OCI-LY1 (cell line): ENCODE results near the gene HOMER2.

Experiments
- EZH2 ChIP-seq: fragments of 200-600 bp; sonication (generic), shearing (Covaris generic); IDR thresholded peaks from 2 replicates; pipeline ENCODE4 v1.8.0; 2017; ENCODE audit warnings: borderline replicate concordance, mixed run types, mild to moderate bottlenecking, antibody characterized with exemption, low read length, moderate library complexity, mixed read lengths
- TF ChIP-seq, protein P1 (sequence below): fragments of 200-600 bp; sonication (generic), shearing (Covaris generic); IDR thresholded peaks from 2 replicates; pipeline ENCODE4 v1.5.1; 2017; ENCODE audit warnings: mild to moderate bottlenecking, antibody characterized with exemption, low read length, moderate library complexity, mixed read lengths

DNA sequence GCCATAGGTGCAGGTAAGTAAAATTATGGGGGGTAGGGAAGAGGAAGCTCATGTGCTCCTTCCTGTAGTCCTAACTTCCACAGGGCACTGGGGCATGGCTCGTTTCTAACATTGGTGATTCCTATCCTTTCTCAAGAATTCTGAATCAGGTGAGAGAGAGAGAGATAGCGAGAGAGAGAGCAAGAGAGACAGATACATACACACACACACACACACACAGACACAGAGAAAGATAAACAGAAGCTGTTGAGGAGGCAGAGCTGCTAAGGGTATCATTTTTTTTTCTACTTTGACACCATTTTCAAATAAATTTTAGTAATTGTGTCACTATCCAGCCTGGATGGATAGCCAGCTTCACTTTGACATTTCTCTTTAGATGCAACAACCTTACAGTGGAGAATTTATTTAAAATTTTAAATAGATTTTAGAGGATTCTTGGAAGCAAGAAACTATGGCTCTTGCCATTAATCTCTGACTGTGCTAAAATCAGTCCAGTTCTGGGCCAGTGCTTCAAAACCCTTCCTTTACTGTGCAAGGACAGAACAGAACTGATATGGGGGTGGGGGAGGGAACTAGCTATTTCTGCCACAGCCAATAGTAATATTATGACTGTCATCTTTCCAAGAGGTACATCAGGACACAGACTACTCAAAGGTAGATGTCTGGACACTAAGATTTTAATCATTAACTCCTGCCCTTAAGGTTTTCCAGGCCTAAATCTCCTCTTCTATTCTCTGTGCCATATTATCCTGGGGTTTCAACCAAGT is 18.9 kb upstream of the HOMER2 start:
- TF ChIP-seq EZH2 = no peak
- TF ChIP-seq, protein P1, sequence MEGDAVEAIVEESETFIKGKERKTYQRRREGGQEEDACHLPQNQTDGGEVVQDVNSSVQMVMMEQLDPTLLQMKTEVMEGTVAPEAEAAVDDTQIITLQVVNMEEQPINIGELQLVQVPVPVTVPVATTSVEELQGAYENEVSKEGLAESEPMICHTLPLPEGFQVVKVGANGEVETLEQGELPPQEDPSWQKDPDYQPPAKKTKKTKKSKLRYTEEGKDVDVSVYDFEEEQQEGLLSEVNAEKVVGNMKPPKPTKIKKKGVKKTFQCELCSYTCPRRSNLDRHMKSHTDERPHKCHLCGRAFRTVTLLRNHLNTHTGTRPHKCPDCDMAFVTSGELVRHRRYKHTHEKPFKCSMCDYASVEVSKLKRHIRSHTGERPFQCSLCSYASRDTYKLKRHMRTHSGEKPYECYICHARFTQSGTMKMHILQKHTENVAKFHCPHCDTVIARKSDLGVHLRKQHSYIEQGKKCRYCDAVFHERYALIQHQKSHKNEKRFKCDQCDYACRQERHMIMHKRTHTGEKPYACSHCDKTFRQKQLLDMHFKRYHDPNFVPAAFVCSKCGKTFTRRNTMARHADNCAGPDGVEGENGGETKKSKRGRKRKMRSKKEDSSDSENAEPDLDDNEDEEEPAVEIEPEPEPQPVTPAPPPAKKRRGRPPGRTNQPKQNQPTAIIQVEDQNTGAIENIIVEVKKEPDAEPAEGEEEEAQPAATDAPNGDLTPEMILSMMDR = no peak
